Right lobe of liver (tissue), 6 donors: Measurements from ENCODE around the gene MFAP5. TPM values are rescaled to one million over a fixed set of nuclear protein-coding genes. Genes with fewer than 3 reads are reported as not detected.
A peak's percentile ranks its signal among the peaks of the same experiment; 100 is the strongest.

Source experiments
- ATAC-seq, 4 donors: fragments of 200-7000 bp; cut with Tn5 transposase; one replicate each; pipeline ENCODE4 v1.9.1; 2020; ENCODE audit warnings: mild to moderate bottlenecking in 4 of 4, moderate library complexity in 4 of 4
- DNase-seq, 3 donors: peaks; one replicate each; pipeline ENCODE4 v3.0.0-alpha.2; 2020
- H3K27ac ChIP-seq, 3 donors: fragments of 200-600 bp; one replicate each; pipeline ENCODE4 v1.8.0; 2022
- H3K27me3 ChIP-seq, 2 donors: fragments of 200-600 bp; one replicate each; pipeline ENCODE4 v1.8.0; 2022
- H3K36me3 ChIP-seq, 4 donors: fragments of 200-600 bp; sonication (generic) in 1 of 4; one replicate each; pipeline versions ENCODE4 v1.5.1 to v1.8.0; 2017 to 2022; ENCODE audit warnings: control low read depth in 1 of 4
- H3K4me1 ChIP-seq, 4 donors: fragments of 200-600 bp; sonication (generic) in 1 of 4; one replicate each; pipeline versions ENCODE4 v1.5.1 to v1.8.0; 2017 to 2022; ENCODE audit warnings: control low read depth in 1 of 4
- H3K4me3 ChIP-seq, 3 donors: fragments of 200-600 bp; one replicate each; pipeline ENCODE4 v1.8.0; 2022
- H3K9me3 ChIP-seq, 4 donors: fragments of 200-600 bp; sonication (generic) in 1 of 4; one replicate each; pipeline versions ENCODE4 v1.5.1 to v1.8.0; 2017 to 2022; ENCODE audit warnings: control low read depth in 1 of 4
- POLR2A ChIP-seq: fragments of 450-650 bp; IDR thresholded peaks from one replicate; pipeline ENCODE4 v1.6.1; 2017; ENCODE audit warnings: antibody characterized with exemption, mild to moderate bottlenecking
- WGBS: methylation state at CpG from one replicate; pipeline ENCODE4 v1.1.6; 2018; ENCODE audit warnings: low coverage, low lambda C conversion rate; ENCODE audit not compliant: insufficient coverage; ENCODE audit errors: missing lambda C conversion rate; 5-methylcytosine and 5-hydroxymethylcytosine counted together
- intact Hi-C, 2 donors: fragments of 100-400 bp; cut with DNase I; formaldehyde crosslinking; loops; one replicate each; pipeline versions ENCODE4 v1.11.2 to v1.14.1; 2022
- total RNA-seq, 6 experiments: library from RNA; depleted of rRNA in 2 of 6; stranded (reverse); fragments of >200 nt in 2 of 6; fragmentation: NEBNext Ultra II Directional in 3 of 6; extraction: Animal tissue kit (Norgen Biotek cat#: 25700) in 3 of 6; gene quantifications; one replicate each; pipeline versions ENCODE4 v1.1.0 to v1.2.4, GENCODE V29; 2016 to 2023
- TF ChIP-seq, protein P1 (sequence below), 4 donors: fragments of 200-600 bp in 3 of 4; fragments of 450-650 bp in 1 of 4; IDR thresholded peaks; one replicate each; pipeline versions ENCODE4 v1.5.1 to v1.8.0; 2016 to 2022; ENCODE audit warnings: antibody characterized with exemption in 4 of 4, mild to moderate bottlenecking in 2 of 4
- donor health status: DM: no; HTN: yes; CAD: no.
- donor health status: DM: no; HTN: no; CAD: no.
- donor health status: DM: no; HTN: no; CAD: no.
- donor health status: DM: no; HTN: yes; CAD: no.
- donor health status: DM: no; HTN: yes; CAD: no.

MFAP5 gene
- total RNA-seq, 6 experiments from 2014 or later: 0.12 to 0.39 TPM; not detected in 4

- Histone ChIP-seq H3K36me3 (no peaks in the 10 kb centered on the region), H3K4me3 (no peak overlapping the region), H3K27me3 (no peaks in the 10 kb centered on the region), H3K4me1 (no peaks in the 10 kb centered on the region), H3K27ac (no peak overlapping the region), H3K9me3 (no peaks in the 10 kb centered on the region)
- 79% methylated on average over 3 of the region's 4 CpGs for WGBS
- DNase-seq (no peak), ATAC-seq (no peak)
- TF ChIP-seq POLR2A: no peak
- TF ChIP-seq, protein P1, sequence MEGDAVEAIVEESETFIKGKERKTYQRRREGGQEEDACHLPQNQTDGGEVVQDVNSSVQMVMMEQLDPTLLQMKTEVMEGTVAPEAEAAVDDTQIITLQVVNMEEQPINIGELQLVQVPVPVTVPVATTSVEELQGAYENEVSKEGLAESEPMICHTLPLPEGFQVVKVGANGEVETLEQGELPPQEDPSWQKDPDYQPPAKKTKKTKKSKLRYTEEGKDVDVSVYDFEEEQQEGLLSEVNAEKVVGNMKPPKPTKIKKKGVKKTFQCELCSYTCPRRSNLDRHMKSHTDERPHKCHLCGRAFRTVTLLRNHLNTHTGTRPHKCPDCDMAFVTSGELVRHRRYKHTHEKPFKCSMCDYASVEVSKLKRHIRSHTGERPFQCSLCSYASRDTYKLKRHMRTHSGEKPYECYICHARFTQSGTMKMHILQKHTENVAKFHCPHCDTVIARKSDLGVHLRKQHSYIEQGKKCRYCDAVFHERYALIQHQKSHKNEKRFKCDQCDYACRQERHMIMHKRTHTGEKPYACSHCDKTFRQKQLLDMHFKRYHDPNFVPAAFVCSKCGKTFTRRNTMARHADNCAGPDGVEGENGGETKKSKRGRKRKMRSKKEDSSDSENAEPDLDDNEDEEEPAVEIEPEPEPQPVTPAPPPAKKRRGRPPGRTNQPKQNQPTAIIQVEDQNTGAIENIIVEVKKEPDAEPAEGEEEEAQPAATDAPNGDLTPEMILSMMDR (IDR thresholded peaks at IDR 0.05): no peak
- intact Hi-C loops: no loop called here
Measured at GRCh38 chr12:8689681-8690080, 27.1 kb upstream of the MFAP5 start.

GRCh38 chr12:8687846-8688601 lies 25.4 kb upstream of the MFAP5 start:
- no peaks in the 10 kb centered on the region for H3K9me3 ChIP-seq

GRCh38 chr12:8685051-8685450 lies 22.4 kb upstream of the MFAP5 start:
- no peak overlapping the region for H3K4me3 ChIP-seq
- no peaks in the 10 kb centered on the region for H3K36me3 ChIP-seq
- intact Hi-C loops: no loop called here
- TF ChIP-seq POLR2A: no peak
- TF ChIP-seq, protein P1 (IDR thresholded peaks at IDR 0.05): no peak
- 52% methylated on average over 2 of the region's 2 CpGs for WGBS
- no peaks in the 10 kb centered on the region for H3K27me3 ChIP-seq
- H3K4me1 ChIP-seq: no peaks in the 10 kb centered on the region
- ATAC-seq: no peak
- no peak for DNase-seq
- no peaks in the 10 kb centered on the region for H3K9me3 ChIP-seq
- no peak overlapping the region for H3K27ac ChIP-seq

More at GRCh38 chr12:8687846-8688601, 25.4 kb upstream of the MFAP5 start:
- H3K27ac ChIP-seq: no peak overlapping the region
- no peaks in the 10 kb centered on the region for H3K36me3 ChIP-seq
- intact Hi-C loops: no loop called here
- ATAC-seq (peak; percentile 68 to 93 (median 88)), DNase-seq (no peak)
- TF ChIP-seq, protein P1 (IDR thresholded peaks at IDR 0.05): no peak
- TF ChIP-seq POLR2A: no peak
- H3K4me3 ChIP-seq: no peak overlapping the region
- no peaks in the 10 kb centered on the region for H3K27me3 ChIP-seq
- WGBS: 25% methylated on average over 2 of the region's 2 CpGs
- no peaks in the 10 kb centered on the region for H3K4me1 ChIP-seq

DNA sequence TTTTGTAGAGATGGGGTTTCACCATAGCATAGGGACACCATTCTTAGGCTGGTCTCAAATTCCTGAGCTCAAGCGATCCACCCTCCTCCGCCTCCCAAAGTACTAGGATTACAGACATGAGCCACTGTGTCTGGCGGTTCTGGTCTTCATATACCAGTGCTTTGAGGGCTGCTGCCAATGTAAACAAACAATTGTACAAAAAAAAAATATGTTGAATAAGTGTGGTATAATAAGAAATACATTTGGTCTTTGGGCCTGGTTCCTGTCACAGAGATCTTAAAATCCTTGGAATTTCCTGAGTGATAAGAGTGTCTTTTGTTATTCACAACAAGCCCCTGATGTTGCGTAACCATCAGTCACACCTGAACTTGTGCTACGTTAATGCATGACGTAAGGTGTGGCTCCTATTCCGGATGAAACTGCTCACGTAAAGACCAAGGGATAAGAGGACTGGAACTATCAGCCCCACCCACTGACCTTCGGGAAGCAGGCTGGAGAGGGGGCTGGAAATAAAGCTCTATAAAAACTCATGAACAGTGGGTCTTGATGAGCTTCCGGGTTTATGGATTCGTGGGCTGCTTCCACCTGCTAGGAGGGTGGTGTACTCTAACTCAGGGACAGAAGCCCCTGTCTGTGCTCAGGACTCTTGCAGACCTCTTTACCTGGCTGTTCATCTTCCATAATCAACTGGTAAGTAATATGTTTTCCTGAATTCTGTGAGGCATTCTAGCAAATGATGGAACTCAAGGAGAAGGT lies 18.7 kb upstream of the MFAP5 start:
- ATAC-seq (peak in 3 of 4 donors; percentile 35 to 69 (median 61)), DNase-seq (no peak)
- TF ChIP-seq, protein P1 (IDR thresholded peaks at IDR 0.05): no peak
- TF ChIP-seq POLR2A: no peak
- H3K27ac ChIP-seq: no peak overlapping the region
- no peak overlapping the region for H3K4me3 ChIP-seq
- no peaks in the 10 kb centered on the region for H3K27me3 ChIP-seq
- H3K9me3 ChIP-seq: no peaks in the 10 kb centered on the region
- intact Hi-C loops: no loop called here
- H3K36me3 ChIP-seq: no peaks in the 10 kb centered on the region
- H3K4me1 ChIP-seq: no peaks in the 10 kb centered on the region
- 16% methylated on average over 11 of the region's 11 CpGs for WGBS
